DOHH2 (cell line): Measurements from ENCODE around the gene GOLPH3.

Experiments
- H3F3A ChIP-seq: fragments of 200-600 bp; sonication (generic), shearing (Covaris generic); 2 replicates; pipeline ENCODE4 v1.6.0; 2016; ENCODE audit warnings: antibody characterized with exemption, mild to moderate bottlenecking; ENCODE audit not compliant: control insufficient read depth, insufficient read depth
- H3K27ac ChIP-seq: fragments of 200-600 bp; sonication (generic); 2 replicates; pipeline ENCODE4 v1.5.1; 2014; ENCODE audit warnings: low read depth, mild to moderate bottlenecking, low read length, moderate library complexity
- H3K27me3 ChIP-seq: fragments of 200-600 bp; sonication (generic); 2 replicates; pipeline ENCODE4 v1.6.1; 2014; ENCODE audit warnings: mild to moderate bottlenecking, low read length, mixed read lengths; ENCODE audit not compliant: control insufficient read depth
- H3K36me3 ChIP-seq: fragments of 200-600 bp; sonication (generic); 2 replicates; pipeline ENCODE4 v1.6.1; 2014; ENCODE audit warnings: mild to moderate bottlenecking, low read length, moderate library complexity, mixed read lengths; ENCODE audit not compliant: control insufficient read depth
- H3K4me1 ChIP-seq: fragments of 200-600 bp; sonication (generic); 2 replicates; pipeline ENCODE4 v1.6.1; 2014; ENCODE audit warnings: mild to moderate bottlenecking, low read length, mixed read lengths; ENCODE audit not compliant: control insufficient read depth
- H3K4me2 ChIP-seq: fragments of 200-600 bp; sonication (generic); 2 replicates; pipeline ENCODE4 v1.6.0; 2014; ENCODE audit warnings: mild to moderate bottlenecking, low read length, moderate library complexity
- H3K4me3 ChIP-seq: fragments of 200-600 bp; sonication (generic); 2 replicates; pipeline ENCODE4 v1.5.1; 2014; ENCODE audit warnings: mild to moderate bottlenecking, low read length, mixed read lengths
- H3K79me2 ChIP-seq: fragments of 200-600 bp; sonication (generic); 2 replicates; pipeline ENCODE4 v1.6.1; 2014; ENCODE audit warnings: mild to moderate bottlenecking, low read length, mixed read lengths; ENCODE audit not compliant: control insufficient read depth
- H3K9me2 ChIP-seq: fragments of 200-600 bp; sonication (generic); replicated peaks from 2 replicates; pipeline ENCODE4 v1.6.1; 2014; ENCODE audit warnings: mild to moderate bottlenecking, low read length, mixed read lengths; ENCODE audit not compliant: control insufficient read depth
- H3K9me3 ChIP-seq: fragments of 200-600 bp; sonication (generic); 2 replicates; pipeline ENCODE4 v1.6.1; 2014; ENCODE audit warnings: antibody characterized with exemption, low read length, mixed read lengths; ENCODE audit not compliant: control insufficient read depth, insufficient read depth
- H4K20me1 ChIP-seq: fragments of 200-600 bp; sonication (generic); 2 replicates; pipeline ENCODE4 v1.6.0; 2014; ENCODE audit warnings: low read depth, mild to moderate bottlenecking, antibody characterized with exemption, low read length, moderate library complexity; ENCODE audit not compliant: control insufficient read depth, insufficient read depth
- EZH2phosphoT487 ChIP-seq: fragments of 200-600 bp; sonication (generic); IDR thresholded peaks from 2 replicates; pipeline ENCODE4 v1.6.1; 2017; ENCODE audit warnings: borderline replicate concordance, mild to moderate bottlenecking, antibody characterized with exemption, low read length, moderate library complexity, mixed read lengths
- TF ChIP-seq, protein P1 (sequence below): fragments of 200-600 bp; sonication (generic); IDR thresholded peaks from one replicate; pipeline ENCODE4 v1.5.1; 2014; ENCODE audit warnings: antibody characterized with exemption, mild to moderate bottlenecking, low read depth, low read length; ENCODE audit not compliant: poor library complexity, severe bottlenecking

The GOLPH3 gene

DNA sequence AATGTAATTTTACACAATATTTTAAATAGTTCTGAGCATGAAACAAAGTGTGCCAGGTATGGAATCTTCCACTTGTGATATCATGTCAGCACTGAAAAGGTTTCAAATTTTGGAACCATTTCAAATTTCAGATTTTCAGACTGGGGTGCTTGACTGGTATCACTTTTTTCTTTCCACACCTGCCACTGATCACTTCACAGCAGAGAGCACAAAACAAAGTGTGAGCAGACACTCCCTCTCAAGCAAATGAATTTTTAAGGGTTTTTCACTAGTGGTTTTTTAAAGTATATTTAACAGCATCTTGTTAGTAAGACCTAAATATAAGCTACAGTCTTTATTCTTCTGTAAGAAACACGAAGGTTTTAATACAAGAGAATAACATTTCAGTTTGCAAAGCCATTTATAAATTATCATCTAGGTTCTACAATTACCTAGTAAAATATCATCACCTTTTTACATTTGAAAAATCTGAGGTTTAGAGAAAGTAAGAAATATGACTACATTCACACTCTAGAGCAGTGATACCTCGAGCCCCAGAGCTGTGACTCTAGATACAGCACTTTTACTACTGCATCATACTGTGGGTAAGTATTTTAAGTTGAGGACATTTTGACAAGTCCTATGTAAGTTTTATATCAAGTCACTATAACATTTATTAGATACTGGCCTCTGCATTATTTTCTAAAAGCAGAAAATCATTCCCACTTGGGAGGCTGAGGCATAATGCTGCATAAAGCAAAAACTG is 14.6 kb downstream of the GOLPH3 start:
- Histone ChIP-seq H3K79me2 (peaks cover 94% of the 10 kb centered on the region), H3K27ac (no peak overlapping the region), H3K36me3 (peaks cover 20% of the 10 kb centered on the region), H3K9me2 (no peaks in the 10 kb centered on the region), H3K9me3 (no peaks in the 10 kb centered on the region), H3K4me1 (peaks cover 12% of the 10 kb centered on the region), H3F3A (0 out of 2 replicates have a peak, but pooled peaks cover 6% of the 10 kb centered on the region), H3K27me3 (no peaks in the 10 kb centered on the region), H4K20me1 (peaks cover 9% of the 10 kb centered on the region; the same call in 1 of the 2 replicates), H3K4me3 (no peak overlapping the region), H3K4me2 (no peak overlapping the region)
- TF ChIP-seq EZH2phosphoT487: no peak

DNA sequence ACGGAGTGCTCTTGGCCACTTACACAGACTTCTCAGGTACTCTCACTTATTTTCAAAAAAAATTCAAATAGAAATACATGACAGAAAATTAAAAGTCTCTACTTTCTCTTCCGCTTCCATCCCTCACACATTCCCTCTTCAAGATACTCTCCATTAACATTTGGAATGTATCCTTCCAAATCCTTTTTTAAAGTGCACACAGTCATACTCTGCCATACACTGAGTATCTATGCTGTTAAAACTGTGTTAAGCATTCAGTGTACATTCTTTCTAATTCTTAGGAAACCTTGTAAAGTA is 15.5 kb downstream of the GOLPH3 start:
- Histone ChIP-seq H3K9me3 (no peaks in the 10 kb centered on the region), H3F3A (0 out of 2 replicates have a peak, but pooled peaks cover 4% of the 10 kb centered on the region), H3K36me3 (peaks cover 17% of the 10 kb centered on the region), H3K9me2 (no peaks in the 10 kb centered on the region), H3K4me3 (no peak overlapping the region), H3K4me2 (no peak overlapping the region), H3K27ac (no peak overlapping the region), H3K4me1 (peaks cover 4% of the 10 kb centered on the region), H4K20me1 (peaks cover 9% of the 10 kb centered on the region; the same call in 1 of the 2 replicates), H3K27me3 (no peaks in the 10 kb centered on the region), H3K79me2 (peaks cover 94% of the 10 kb centered on the region)
- TF ChIP-seq EZH2phosphoT487: no peak
- TF ChIP-seq, protein P1, sequence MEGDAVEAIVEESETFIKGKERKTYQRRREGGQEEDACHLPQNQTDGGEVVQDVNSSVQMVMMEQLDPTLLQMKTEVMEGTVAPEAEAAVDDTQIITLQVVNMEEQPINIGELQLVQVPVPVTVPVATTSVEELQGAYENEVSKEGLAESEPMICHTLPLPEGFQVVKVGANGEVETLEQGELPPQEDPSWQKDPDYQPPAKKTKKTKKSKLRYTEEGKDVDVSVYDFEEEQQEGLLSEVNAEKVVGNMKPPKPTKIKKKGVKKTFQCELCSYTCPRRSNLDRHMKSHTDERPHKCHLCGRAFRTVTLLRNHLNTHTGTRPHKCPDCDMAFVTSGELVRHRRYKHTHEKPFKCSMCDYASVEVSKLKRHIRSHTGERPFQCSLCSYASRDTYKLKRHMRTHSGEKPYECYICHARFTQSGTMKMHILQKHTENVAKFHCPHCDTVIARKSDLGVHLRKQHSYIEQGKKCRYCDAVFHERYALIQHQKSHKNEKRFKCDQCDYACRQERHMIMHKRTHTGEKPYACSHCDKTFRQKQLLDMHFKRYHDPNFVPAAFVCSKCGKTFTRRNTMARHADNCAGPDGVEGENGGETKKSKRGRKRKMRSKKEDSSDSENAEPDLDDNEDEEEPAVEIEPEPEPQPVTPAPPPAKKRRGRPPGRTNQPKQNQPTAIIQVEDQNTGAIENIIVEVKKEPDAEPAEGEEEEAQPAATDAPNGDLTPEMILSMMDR: no peak

DNA sequence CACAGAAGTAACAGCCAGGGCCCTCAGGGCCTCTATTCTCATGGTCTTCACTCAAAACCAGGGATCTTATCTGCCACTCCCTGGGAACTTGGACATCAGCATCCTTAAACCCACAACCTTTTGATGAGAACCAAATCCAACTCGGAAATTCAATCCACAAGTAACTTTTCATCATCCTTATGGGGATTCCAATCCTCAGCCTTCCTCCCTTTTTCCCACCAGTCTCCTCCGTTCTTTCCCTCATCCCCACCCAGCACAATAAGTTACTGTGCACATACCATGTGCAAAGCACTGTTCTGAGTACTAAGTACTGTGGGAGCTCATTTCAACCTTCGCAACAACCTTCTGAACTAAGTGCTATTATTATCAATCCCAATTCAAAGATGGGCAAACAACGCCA is 17.0 kb downstream of the GOLPH3 start:
- peaks cover 20% of the 10 kb centered on the region for H3K36me3 ChIP-seq
- H3K4me3 ChIP-seq: no peak overlapping the region
- no peaks in the 10 kb centered on the region for H3K9me2 ChIP-seq
- no peak overlapping the region for H3K4me2 ChIP-seq
- H3F3A ChIP-seq: peaks cover 4% of the 10 kb centered on the region; the same call in 1 of the 2 replicates
- H3K4me1 ChIP-seq: 0 out of 2 replicates have a peak, but pooled peaks cover 3% of the 10 kb centered on the region
- H3K27ac ChIP-seq: no peak overlapping the region
- no peaks in the 10 kb centered on the region for H3K9me3 ChIP-seq
- no peaks in the 10 kb centered on the region for H3K27me3 ChIP-seq
- no peak for TF ChIP-seq EZH2phosphoT487
- TF ChIP-seq, protein P1: no peak
- peaks cover 94% of the 10 kb centered on the region for H3K79me2 ChIP-seq
- H4K20me1 ChIP-seq: peaks cover 12% of the 10 kb centered on the region; the same call in 1 of the 2 replicates

DNA sequence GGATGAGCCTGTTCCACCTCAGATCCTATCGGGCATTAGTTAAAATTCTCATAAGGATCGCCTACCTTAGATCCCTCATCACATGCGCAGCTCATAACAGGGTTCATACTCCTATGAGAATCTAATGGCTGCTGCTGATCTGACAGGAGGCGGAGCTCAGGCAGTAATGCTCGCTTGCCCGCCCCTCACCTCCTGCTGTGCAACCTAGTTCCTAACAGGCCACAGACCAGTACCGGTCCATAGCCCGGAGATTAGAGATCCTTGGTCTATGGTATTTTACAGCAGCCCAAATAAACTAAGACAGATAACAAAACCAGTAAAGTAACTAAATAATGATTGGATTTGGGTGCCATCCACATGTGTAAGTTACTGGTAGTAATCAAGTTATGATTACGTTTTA is 17.5 kb downstream of the GOLPH3 start:
- Histone ChIP-seq H3K9me2 (no peaks in the 10 kb centered on the region), H3K79me2 (peaks cover 95% of the 10 kb centered on the region), H3K9me3 (no peaks in the 10 kb centered on the region), H3K4me1 (0 out of 2 replicates have a peak, but pooled peaks cover 3% of the 10 kb centered on the region), H3K27me3 (no peaks in the 10 kb centered on the region), H3F3A (peaks cover 4% of the 10 kb centered on the region; the same call in 1 of the 2 replicates), H3K36me3 (peaks cover 23% of the 10 kb centered on the region), H3K27ac (no peak overlapping the region), H4K20me1 (peaks cover 12% of the 10 kb centered on the region; the same call in 1 of the 2 replicates), H3K4me2 (no peak overlapping the region), H3K4me3 (no peak overlapping the region)
- TF ChIP-seq, protein P1: no peak
- no peak for TF ChIP-seq EZH2phosphoT487
